ENCODE data around the gene PEF1. TPM values are rescaled to one million over a fixed set of nuclear protein-coding genes. Genes with fewer than 3 reads are reported as not detected.

Gene PEF1
- polyA plus RNA-seq, 2 donors: 38.6 to 62.0 TPM

DNA sequence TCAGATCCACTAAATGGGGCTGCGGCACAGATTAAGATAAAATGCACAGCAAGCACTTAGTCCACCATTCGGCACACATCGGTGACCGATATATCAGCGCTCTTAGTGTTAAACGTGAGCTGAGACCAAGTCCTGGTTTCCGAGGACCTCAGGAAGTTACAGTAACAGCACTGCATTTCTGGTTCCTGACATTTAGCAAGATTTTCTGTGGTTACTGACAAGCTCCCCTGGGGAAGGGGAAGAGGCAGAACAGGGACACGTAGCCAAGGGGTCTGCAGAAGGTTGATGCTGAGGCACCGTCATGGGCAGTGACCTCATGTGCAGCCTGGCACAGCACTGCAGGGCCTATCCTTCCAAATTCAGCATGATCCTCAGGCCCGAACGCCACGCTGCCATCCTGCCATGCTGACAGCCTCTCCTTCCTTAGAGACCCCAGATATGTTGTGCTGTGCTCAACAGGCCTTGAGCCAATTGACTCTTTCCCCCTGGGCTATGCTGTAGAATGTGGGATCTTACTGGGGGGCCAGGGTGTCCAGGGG, 13.4 kb upstream of the PEF1 start:
- H3K4me1 ChIP-seq (ENCODE audit: control insufficient read depth in 2 of 2, insufficient read depth in 2 of 2, low read length in 1 of 2): no peaks in the 10 kb centered on the region
- H3K36me3 ChIP-seq (ENCODE audit: control insufficient read depth in 2 of 2, insufficient read depth in 2 of 2, low read length in 1 of 2): peaks cover 0 to 3% of the 10 kb centered on the region in 2 donors
- no peaks in the 10 kb centered on the region for H3K27me3 ChIP-seq (ENCODE audit: control insufficient read depth in 1 of 2, insufficient read depth in 2 of 2, low read length in 2 of 2)
- no peak overlapping the region for H3K4me3 ChIP-seq (ENCODE audit: low read depth in 1 of 2, low read length in 2 of 2)
- H3K9me3 ChIP-seq (ENCODE audit: control insufficient read depth in 2 of 2, insufficient read depth in 1 of 2, low read depth in 1 of 2, low read length in 1 of 2): no peaks in the 10 kb centered on the region
- H3K27ac ChIP-seq (ENCODE audit: low read depth in 2 of 2, low read length in 1 of 2): no peak overlapping the region
- 91% methylated on average over 12 of the region's 12 CpGs for WGBS, 2 donors

DNA sequence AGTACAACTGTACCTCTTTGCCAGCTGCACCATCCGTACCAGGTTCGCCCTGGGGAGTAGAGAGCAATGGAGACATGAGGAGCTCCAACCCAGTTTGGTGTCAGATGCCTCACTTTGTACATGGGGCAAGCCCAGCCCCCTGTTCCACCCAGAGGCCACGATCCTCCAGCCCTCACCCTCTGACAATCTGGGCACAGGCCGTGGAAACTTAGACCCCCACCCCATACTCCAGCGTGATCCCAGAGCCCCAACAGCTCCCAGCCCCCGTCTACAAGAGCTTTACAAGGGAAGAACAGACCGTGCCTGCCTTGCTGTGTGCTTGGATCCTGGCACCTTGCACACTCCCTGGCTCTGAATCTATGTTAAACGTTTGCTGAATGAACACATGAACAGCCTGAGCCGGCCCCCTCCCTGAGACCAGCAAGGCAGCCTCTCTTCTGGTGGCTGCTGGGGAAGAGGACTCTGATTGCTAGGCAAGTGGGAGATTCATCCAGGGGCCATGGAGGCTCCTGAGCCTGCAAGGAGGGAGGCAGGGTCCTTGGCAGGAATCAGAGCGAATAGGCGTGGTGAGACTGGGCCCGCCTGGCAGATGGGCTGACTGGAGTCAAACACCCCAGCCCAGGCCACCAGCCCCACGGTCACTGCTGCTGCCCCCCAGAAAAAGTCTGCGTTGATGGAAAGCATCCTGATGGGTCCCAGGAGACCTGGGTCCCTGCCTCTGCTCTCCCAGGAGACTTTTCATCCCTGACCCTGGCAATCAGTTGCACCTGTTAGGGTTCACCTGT, 12.5 kb upstream of the PEF1 start:
- H3K4me3 ChIP-seq (ENCODE audit: low read depth in 1 of 2, low read length in 2 of 2): no peak overlapping the region
- peaks cover 0 to 3% of the 10 kb centered on the region in 2 donors for H3K36me3 ChIP-seq (ENCODE audit: control insufficient read depth in 2 of 2, insufficient read depth in 2 of 2, low read length in 1 of 2)
- no peaks in the 10 kb centered on the region for H3K4me1 ChIP-seq (ENCODE audit: control insufficient read depth in 2 of 2, insufficient read depth in 2 of 2, low read length in 1 of 2)
- no peak overlapping the region for H3K27ac ChIP-seq (ENCODE audit: low read depth in 2 of 2, low read length in 1 of 2)
- H3K27me3 ChIP-seq (ENCODE audit: control insufficient read depth in 1 of 2, insufficient read depth in 2 of 2, low read length in 2 of 2): no peaks in the 10 kb centered on the region
- WGBS, 2 donors: 80 to 84% methylated on average over 14 of the region's 14 CpGs
- no peaks in the 10 kb centered on the region for H3K9me3 ChIP-seq (ENCODE audit: control insufficient read depth in 2 of 2, insufficient read depth in 1 of 2, low read depth in 1 of 2, low read length in 1 of 2)

DNA sequence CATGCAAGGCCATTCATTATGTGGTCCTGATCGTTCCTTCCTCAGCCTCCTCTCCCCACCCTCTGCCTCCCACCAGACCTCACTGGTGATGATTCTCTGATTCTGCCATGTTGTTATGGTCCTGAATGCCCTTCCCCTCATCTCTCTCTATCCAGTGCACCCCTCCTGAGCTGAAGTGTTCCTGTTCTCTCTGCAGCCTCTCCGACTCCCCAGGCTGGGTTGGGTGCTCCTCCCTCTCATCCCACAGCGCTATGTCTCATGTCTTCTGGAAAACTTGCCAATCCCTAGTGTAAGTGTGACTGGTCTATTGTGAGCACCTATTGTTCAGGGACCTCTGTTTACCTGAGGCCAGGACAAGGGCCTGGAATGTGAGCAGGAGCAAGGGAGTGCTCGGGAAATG, 11.1 kb upstream of the PEF1 start:
- H3K27me3 ChIP-seq (ENCODE audit: control insufficient read depth in 1 of 2, insufficient read depth in 2 of 2, low read length in 2 of 2): no peaks in the 10 kb centered on the region
- H3K9me3 ChIP-seq (ENCODE audit: control insufficient read depth in 2 of 2, insufficient read depth in 1 of 2, low read depth in 1 of 2, low read length in 1 of 2): no peaks in the 10 kb centered on the region
- H3K4me3 ChIP-seq (ENCODE audit: low read depth in 1 of 2, low read length in 2 of 2): no peak overlapping the region
- H3K4me1 ChIP-seq (ENCODE audit: control insufficient read depth in 2 of 2, insufficient read depth in 2 of 2, low read length in 1 of 2): no peaks in the 10 kb centered on the region
- H3K36me3 ChIP-seq (ENCODE audit: control insufficient read depth in 2 of 2, insufficient read depth in 2 of 2, low read length in 1 of 2): peaks cover 0 to 3% of the 10 kb centered on the region in 2 donors
- no peak overlapping the region for H3K27ac ChIP-seq (ENCODE audit: low read depth in 2 of 2, low read length in 1 of 2)
- WGBS, 2 donors: 73 to 78% methylated on average over 4 of the region's 4 CpGs

DNA sequence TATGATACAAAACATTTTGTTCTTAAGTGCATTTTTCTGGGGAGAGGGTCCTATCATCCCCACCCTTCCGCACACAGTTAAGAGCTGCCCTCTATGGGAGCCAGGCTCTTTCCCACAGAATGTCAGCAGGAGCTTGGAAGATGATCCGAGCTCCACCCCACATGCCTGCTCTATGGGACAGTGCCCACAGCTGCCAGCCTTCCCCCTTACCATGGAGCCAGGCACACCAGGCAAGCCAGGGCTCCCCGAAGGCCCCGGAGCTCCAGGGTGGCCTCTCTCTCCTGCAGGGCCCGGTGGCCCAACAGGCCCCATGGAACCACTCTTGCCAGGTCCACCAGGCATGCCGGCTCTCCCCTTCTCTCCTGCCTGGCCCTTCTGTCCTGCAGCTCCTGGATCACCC, 10.4 kb upstream of the PEF1 start:
- WGBS, 2 donors: 86 to 89% methylated on average over 6 of the region's 6 CpGs
- no peaks in the 10 kb centered on the region for H3K27me3 ChIP-seq (ENCODE audit: control insufficient read depth in 1 of 2, insufficient read depth in 2 of 2, low read length in 2 of 2)
- H3K9me3 ChIP-seq (ENCODE audit: control insufficient read depth in 2 of 2, insufficient read depth in 1 of 2, low read depth in 1 of 2, low read length in 1 of 2): no peaks in the 10 kb centered on the region
- H3K27ac ChIP-seq (ENCODE audit: low read depth in 2 of 2, low read length in 1 of 2): no peak overlapping the region
- peaks cover 0 to 3% of the 10 kb centered on the region in 2 donors for H3K36me3 ChIP-seq (ENCODE audit: control insufficient read depth in 2 of 2, insufficient read depth in 2 of 2, low read length in 1 of 2)
- H3K4me3 ChIP-seq (ENCODE audit: low read depth in 1 of 2, low read length in 2 of 2): no peak overlapping the region
- H3K4me1 ChIP-seq (ENCODE audit: control insufficient read depth in 2 of 2, insufficient read depth in 2 of 2, low read length in 1 of 2): peaks cover 0 to 1% of the 10 kb centered on the region in 2 donors

DNA sequence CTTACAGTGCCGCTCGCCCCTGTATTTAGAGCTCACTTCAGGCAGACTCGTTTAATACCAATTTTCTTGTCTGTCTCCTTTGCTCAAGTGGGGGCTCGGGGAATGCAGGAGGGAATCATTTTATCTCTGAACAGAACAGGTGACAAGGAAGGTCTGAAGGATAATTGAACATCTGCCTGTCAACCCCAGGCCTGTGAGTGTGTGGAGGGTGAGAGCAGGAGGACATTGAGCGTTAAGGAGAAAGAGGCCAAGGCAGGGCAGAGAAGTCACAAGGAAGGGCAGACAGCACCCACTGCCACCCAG, 9.7 kb upstream of the PEF1 start:
- Histone ChIP-seq H3K36me3 (ENCODE audit: control insufficient read depth in 2 of 2, insufficient read depth in 2 of 2, low read length in 1 of 2) (peaks cover 0 to 3% of the 10 kb centered on the region in 2 donors), H3K27me3 (ENCODE audit: control insufficient read depth in 1 of 2, insufficient read depth in 2 of 2, low read length in 2 of 2) (no peaks in the 10 kb centered on the region), H3K4me1 (ENCODE audit: control insufficient read depth in 2 of 2, insufficient read depth in 2 of 2, low read length in 1 of 2) (peaks cover 0 to 1% of the 10 kb centered on the region in 2 donors), H3K4me3 (ENCODE audit: low read depth in 1 of 2, low read length in 2 of 2) (no peak overlapping the region), H3K27ac (ENCODE audit: low read depth in 2 of 2, low read length in 1 of 2) (no peak overlapping the region), H3K9me3 (ENCODE audit: control insufficient read depth in 2 of 2, insufficient read depth in 1 of 2, low read depth in 1 of 2, low read length in 1 of 2) (no peaks in the 10 kb centered on the region)
- 92 to 95% methylated on average over 5 of the region's 5 CpGs for WGBS, 2 donors

DNA sequence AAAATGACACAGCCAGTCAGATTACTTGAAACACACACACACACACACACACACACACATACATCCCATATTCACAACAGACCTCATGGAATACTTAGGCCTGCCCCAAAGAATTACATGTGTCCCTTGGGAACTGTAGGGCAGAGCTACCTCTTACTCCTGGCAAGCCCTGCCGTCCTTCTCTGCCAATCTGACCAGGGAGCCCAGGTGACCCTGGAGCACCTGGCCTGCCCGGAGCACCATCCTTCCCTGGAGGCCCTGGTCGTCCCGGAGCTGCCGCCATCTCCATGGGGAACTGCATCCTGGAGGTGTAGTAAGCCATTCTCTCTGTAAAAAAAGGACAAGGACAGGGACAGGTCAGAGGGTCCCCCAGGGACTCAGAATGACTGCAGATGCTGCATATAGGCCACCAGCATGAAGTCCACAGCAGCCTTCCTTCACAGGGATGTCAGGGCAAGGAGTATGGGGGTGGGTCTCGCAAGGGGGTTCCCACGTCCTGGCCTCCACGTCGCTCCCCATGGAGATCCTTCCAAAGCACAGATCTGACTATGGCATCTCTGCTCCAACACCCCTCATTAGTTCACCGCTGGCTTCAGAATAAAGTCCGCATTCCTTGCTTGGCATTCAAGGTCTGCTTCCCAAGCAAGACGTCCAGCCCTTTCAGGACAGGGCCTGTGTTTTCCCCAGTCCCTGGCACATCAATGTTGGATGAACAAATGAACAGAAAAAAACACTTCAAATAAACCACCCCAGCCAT, 9.2 kb upstream of the PEF1 start:
- Histone ChIP-seq H3K27me3 (ENCODE audit: control insufficient read depth in 1 of 2, insufficient read depth in 2 of 2, low read length in 2 of 2) (no peaks in the 10 kb centered on the region), H3K27ac (ENCODE audit: low read depth in 2 of 2, low read length in 1 of 2) (no peak overlapping the region), H3K4me3 (ENCODE audit: low read depth in 1 of 2, low read length in 2 of 2) (no peak overlapping the region), H3K36me3 (ENCODE audit: control insufficient read depth in 2 of 2, insufficient read depth in 2 of 2, low read length in 1 of 2) (peaks cover 0 to 3% of the 10 kb centered on the region in 2 donors), H3K9me3 (ENCODE audit: control insufficient read depth in 2 of 2, insufficient read depth in 1 of 2, low read depth in 1 of 2, low read length in 1 of 2) (no peaks in the 10 kb centered on the region), H3K4me1 (ENCODE audit: control insufficient read depth in 2 of 2, insufficient read depth in 2 of 2, low read length in 1 of 2) (peaks cover 0 to 1% of the 10 kb centered on the region in 2 donors)
- WGBS, 2 donors: 85 to 86% methylated on average over 12 of the region's 12 CpGs

DNA sequence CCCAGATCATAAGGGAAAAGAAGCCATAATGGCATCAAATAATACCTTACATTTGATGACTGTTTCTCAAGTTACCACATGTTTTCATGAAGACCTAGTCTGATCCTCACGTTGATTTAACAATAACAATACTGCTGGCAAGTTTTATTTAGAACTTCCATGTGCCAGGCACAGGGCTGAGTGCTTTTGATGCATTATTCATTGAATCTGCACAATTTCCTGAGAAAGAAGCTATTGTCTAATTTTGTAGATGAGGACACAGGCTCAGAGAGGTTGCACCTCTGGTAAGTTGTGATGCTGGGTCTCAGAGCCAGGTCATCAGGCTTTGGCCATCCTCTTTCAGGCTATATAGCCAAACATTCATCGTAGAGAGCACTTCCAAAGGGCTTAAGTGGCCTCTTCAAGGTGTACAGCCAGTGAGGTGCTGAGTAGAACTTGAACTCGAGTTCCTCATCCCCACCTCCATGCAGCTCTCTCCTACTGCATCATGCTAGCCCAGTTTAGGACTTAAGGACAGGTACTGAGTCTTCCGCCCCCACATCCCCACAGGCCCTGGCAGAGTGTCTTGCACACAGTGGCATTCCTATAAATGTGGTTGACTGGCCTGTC, 8.3 kb upstream of the PEF1 start:
- no peaks in the 10 kb centered on the region for H3K9me3 ChIP-seq (ENCODE audit: control insufficient read depth in 2 of 2, insufficient read depth in 1 of 2, low read depth in 1 of 2, low read length in 1 of 2)
- peaks cover 0 to under 1% of the 10 kb centered on the region in 2 donors for H3K36me3 ChIP-seq (ENCODE audit: control insufficient read depth in 2 of 2, insufficient read depth in 2 of 2, low read length in 1 of 2)
- 72 to 79% methylated on average over 4 of the region's 4 CpGs for WGBS, 2 donors
- peaks cover 0 to 1% of the 10 kb centered on the region in 2 donors for H3K4me1 ChIP-seq (ENCODE audit: control insufficient read depth in 2 of 2, insufficient read depth in 2 of 2, low read length in 1 of 2)
- H3K27me3 ChIP-seq (ENCODE audit: control insufficient read depth in 1 of 2, insufficient read depth in 2 of 2, low read length in 2 of 2): no peaks in the 10 kb centered on the region
- H3K4me3 ChIP-seq (ENCODE audit: low read depth in 1 of 2, low read length in 2 of 2): no peak overlapping the region
- no peak overlapping the region for H3K27ac ChIP-seq (ENCODE audit: low read depth in 2 of 2, low read length in 1 of 2)

DNA sequence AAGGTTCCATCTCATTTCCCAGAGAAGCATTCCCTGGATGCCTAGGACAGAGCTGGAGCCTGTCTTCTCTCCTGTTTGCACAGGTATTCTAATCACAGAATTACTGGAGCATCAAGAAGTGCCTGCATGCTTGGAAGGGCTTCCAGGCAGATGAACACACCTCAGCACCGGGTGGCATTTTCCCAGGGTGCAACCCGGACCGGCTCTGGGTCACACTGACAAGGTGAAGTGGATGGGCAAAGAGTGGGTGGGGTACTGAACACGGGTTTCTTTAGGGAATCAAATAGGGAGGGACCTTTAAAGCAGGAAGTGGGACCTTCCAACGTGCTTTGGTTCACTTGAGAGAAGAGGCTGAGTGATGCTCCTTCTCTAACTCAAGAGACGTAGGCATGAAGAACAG, 7.1 kb upstream of the PEF1 start:
- H3K27me3 ChIP-seq (ENCODE audit: control insufficient read depth in 1 of 2, insufficient read depth in 2 of 2, low read length in 2 of 2): no peaks in the 10 kb centered on the region
- no peak overlapping the region for H3K4me3 ChIP-seq (ENCODE audit: low read depth in 1 of 2, low read length in 2 of 2)
- H3K4me1 ChIP-seq (ENCODE audit: control insufficient read depth in 2 of 2, insufficient read depth in 2 of 2, low read length in 1 of 2): peaks cover 0 to 1% of the 10 kb centered on the region in 2 donors
- no peaks in the 10 kb centered on the region for H3K9me3 ChIP-seq (ENCODE audit: control insufficient read depth in 2 of 2, insufficient read depth in 1 of 2, low read depth in 1 of 2, low read length in 1 of 2)
- no peaks in the 10 kb centered on the region for H3K36me3 ChIP-seq (ENCODE audit: control insufficient read depth in 2 of 2, insufficient read depth in 2 of 2, low read length in 1 of 2)
- H3K27ac ChIP-seq (ENCODE audit: low read depth in 2 of 2, low read length in 1 of 2): no peak overlapping the region
- WGBS, 2 donors: 47 to 52% methylated on average over 6 of the region's 6 CpGs

DNA sequence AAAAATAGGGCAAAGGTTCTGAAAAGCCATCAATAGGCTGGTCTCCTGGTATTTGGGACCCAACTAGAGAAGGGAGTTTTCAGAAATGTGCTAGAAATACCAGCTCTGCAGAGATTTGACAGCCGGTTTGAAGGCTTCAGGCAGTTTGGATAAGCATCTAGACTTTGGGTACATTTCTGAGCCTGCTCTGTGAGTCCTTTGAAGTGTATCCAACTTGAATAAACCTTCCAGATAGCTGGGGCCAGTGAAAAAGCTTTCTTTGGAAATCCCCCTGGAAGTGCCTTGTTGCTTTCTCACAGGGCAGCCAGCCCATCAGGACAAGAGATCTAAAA, 6.4 kb upstream of the PEF1 start:
- 14 to 19% methylated on average over 1 of the region's 1 CpG for WGBS, 2 donors
- H3K4me1 ChIP-seq (ENCODE audit: control insufficient read depth in 2 of 2, insufficient read depth in 2 of 2, low read length in 1 of 2): peaks cover 0 to 1% of the 10 kb centered on the region in 2 donors
- no peaks in the 10 kb centered on the region for H3K36me3 ChIP-seq (ENCODE audit: control insufficient read depth in 2 of 2, insufficient read depth in 2 of 2, low read length in 1 of 2)
- no peak overlapping the region for H3K4me3 ChIP-seq (ENCODE audit: low read depth in 1 of 2, low read length in 2 of 2)
- H3K9me3 ChIP-seq (ENCODE audit: control insufficient read depth in 2 of 2, insufficient read depth in 1 of 2, low read depth in 1 of 2, low read length in 1 of 2): no peaks in the 10 kb centered on the region
- no peaks in the 10 kb centered on the region for H3K27me3 ChIP-seq (ENCODE audit: control insufficient read depth in 1 of 2, insufficient read depth in 2 of 2, low read length in 2 of 2)
- no peak overlapping the region for H3K27ac ChIP-seq (ENCODE audit: low read depth in 2 of 2, low read length in 1 of 2)

Data from esophagus (tissue), 2 donors.